OCI-LY3 (cell line): ENCODE data around the gene CNTLN.
A peak's percentile ranks its signal among the peaks of the same experiment; 100 is the strongest.

Experiments used
- H2AFZ ChIP-seq: fragments of 200-600, 300-600 bp; shearing (Covaris generic); 2 replicates; pipeline ENCODE4 v1.6.0; 2014; ENCODE audit warnings: antibody characterized with exemption, low read depth, low read length
- H3K27ac ChIP-seq: fragments of 200-600, 300-600 bp; sonication (generic); 2 replicates; pipeline ENCODE4 v1.5.1; 2014; ENCODE audit warnings: mild to moderate bottlenecking, low read length, moderate library complexity, mixed read lengths
- H3K27me3 ChIP-seq: fragments of 200-600, 300-600 bp; sonication (generic); 2 replicates; pipeline ENCODE4 v1.6.1; 2014; ENCODE audit warnings: low read depth, low read length, mixed read lengths
- H3K36me3 ChIP-seq: fragments of 200-600, 300-600 bp; sonication (generic); replicated peaks from 2 replicates; pipeline ENCODE3; 2014; ENCODE audit warnings: low read depth, low read length, mixed read lengths
- H3K4me1 ChIP-seq: fragments of 300-600, 200-600 bp; sonication (generic); 2 replicates; pipeline ENCODE4 v1.6.1; 2014; ENCODE audit warnings: low read length, mixed read lengths
- H3K4me2 ChIP-seq: fragments of 200-600, 300-600 bp; sonication (generic); 2 replicates; pipeline ENCODE4 v1.6.1; 2014; ENCODE audit warnings: low read length, mixed read lengths
- H3K4me3 ChIP-seq: fragments of 300-600, 200-600 bp; sonication (generic); 2 replicates; pipeline ENCODE4 v1.5.1; 2014; ENCODE audit warnings: antibody characterized with exemption, mild to moderate bottlenecking, low read length, moderate library complexity
- H3K79me2 ChIP-seq: fragments of 300-600, 200-600 bp; shearing (Covaris generic); 2 replicates; pipeline ENCODE4 v1.6.1; 2014; ENCODE audit warnings: mild to moderate bottlenecking, low read length, mixed read lengths
- H3K9ac ChIP-seq: fragments of 300-600, 200-600 bp; shearing (Covaris generic); 2 replicates; pipeline ENCODE4 v1.6.0; 2014; ENCODE audit warnings: mild to moderate bottlenecking, low read length, moderate library complexity
- H3K9me3 ChIP-seq: fragments of 200-600, 300-600 bp; shearing (Covaris generic); 2 replicates; pipeline ENCODE4 v1.6.1; 2014; ENCODE audit warnings: low read length, mixed read lengths; ENCODE audit not compliant: insufficient read depth
- H4K20me1 ChIP-seq: fragments of 200-600, 300-600 bp; sonication (generic); 2 replicates; pipeline ENCODE4 v1.6.1; 2016; ENCODE audit warnings: low read length, mixed read lengths; ENCODE audit not compliant: insufficient read depth
- CTCF ChIP-seq: fragments of 200-600, 300-600 bp; sonication (generic); IDR thresholded peaks from 2 replicates; pipeline ENCODE4 v1.5.1; 2014; ENCODE audit warnings: antibody characterized with exemption, low read length, low read depth
- EZH2phosphoT487 ChIP-seq: fragments of 200-600 bp; shearing (Covaris generic); IDR thresholded peaks from 2 replicates; pipeline ENCODE4 v1.6.1; 2018; ENCODE audit warnings: antibody characterized with exemption, mixed run types, low read depth

Gene CNTLN

GRCh38 chr9:17462869-17463464 is 328.1 kb downstream of the CNTLN start:
- H3K4me3 ChIP-seq: no peak overlapping the region
- no peaks in the 10 kb centered on the region for H3K9me3 ChIP-seq
- no peak overlapping the region for H3K4me2 ChIP-seq
- no peak overlapping the region for H3K9ac ChIP-seq
- H3K27me3 ChIP-seq: no peaks in the 10 kb centered on the region
- no peaks in the 10 kb centered on the region for H3K36me3 ChIP-seq
- H3K4me1 ChIP-seq: no peaks in the 10 kb centered on the region
- H4K20me1 ChIP-seq: no peaks in the 10 kb centered on the region
- H3K27ac ChIP-seq: no peak overlapping the region
- TF ChIP-seq EZH2phosphoT487 (no peak), CTCF (peak; percentile 73)
- no peaks in the 10 kb centered on the region for H3K79me2 ChIP-seq
- H2AFZ ChIP-seq: no peak overlapping the region

GRCh38 chr9:17470036-17470813 is 335.4 kb downstream of the CNTLN start:
- no peaks in the 10 kb centered on the region for H4K20me1 ChIP-seq
- H2AFZ ChIP-seq: no peak overlapping the region
- no peak overlapping the region for H3K4me2 ChIP-seq
- H3K9ac ChIP-seq: no peak overlapping the region
- no peak for TF ChIP-seq CTCF
- no peak for TF ChIP-seq EZH2phosphoT487
- H3K27ac ChIP-seq: no peak overlapping the region
- no peaks in the 10 kb centered on the region for H3K27me3 ChIP-seq
- no peak overlapping the region for H3K4me3 ChIP-seq
- H3K79me2 ChIP-seq: no peaks in the 10 kb centered on the region
- no peaks in the 10 kb centered on the region for H3K9me3 ChIP-seq
- H3K36me3 ChIP-seq: no peaks in the 10 kb centered on the region
- no peaks in the 10 kb centered on the region for H3K4me1 ChIP-seq

- Histone ChIP-seq H2AFZ (no peak overlapping the region), H3K4me3 (no peak overlapping the region), H3K27ac (no peak overlapping the region), H3K79me2 (no peaks in the 10 kb centered on the region), H3K9me3 (no peaks in the 10 kb centered on the region), H3K9ac (no peak overlapping the region), H3K36me3 (no peaks in the 10 kb centered on the region), H4K20me1 (no peaks in the 10 kb centered on the region), H3K27me3 (no peaks in the 10 kb centered on the region), H3K4me1 (no peaks in the 10 kb centered on the region), H3K4me2 (no peak overlapping the region)
- TF ChIP-seq CTCF (no peak), EZH2phosphoT487 (no peak)
Observed at GRCh38 chr9:17472126-17472525, 337.3 kb downstream of the CNTLN start.

- H3K27ac ChIP-seq: no peak overlapping the region
Observed at GRCh38 chr9:17476401-17476800, 341.6 kb downstream of the CNTLN start.

More at GRCh38 chr9:17476401-17476800, 341.6 kb downstream of the CNTLN start:
- no peak overlapping the region for H3K9ac ChIP-seq
- no peaks in the 10 kb centered on the region for H3K79me2 ChIP-seq
- H3K4me1 ChIP-seq: no peaks in the 10 kb centered on the region
- no peak overlapping the region for H3K4me3 ChIP-seq
- H2AFZ ChIP-seq: no peak overlapping the region
- H3K4me2 ChIP-seq: no peak overlapping the region
- TF ChIP-seq CTCF (no peak), EZH2phosphoT487 (no peak)
- no peaks in the 10 kb centered on the region for H4K20me1 ChIP-seq
- no peaks in the 10 kb centered on the region for H3K27me3 ChIP-seq
- no peaks in the 10 kb centered on the region for H3K9me3 ChIP-seq
- H3K36me3 ChIP-seq: no peaks in the 10 kb centered on the region
